DMS79 treated with DMSO at 0.1 percent for 48 hours (cell line): ENCODE data around the gene ZNF341.
A peak's percentile ranks its signal among the peaks of the same experiment; 100 is the strongest.

ENCODE experiments used
- DNase-seq: peaks from one replicate; lab custom pipeline; 2025; lab: John Stamatoyannopoulos, UW

The ZNF341 gene

DNA sequence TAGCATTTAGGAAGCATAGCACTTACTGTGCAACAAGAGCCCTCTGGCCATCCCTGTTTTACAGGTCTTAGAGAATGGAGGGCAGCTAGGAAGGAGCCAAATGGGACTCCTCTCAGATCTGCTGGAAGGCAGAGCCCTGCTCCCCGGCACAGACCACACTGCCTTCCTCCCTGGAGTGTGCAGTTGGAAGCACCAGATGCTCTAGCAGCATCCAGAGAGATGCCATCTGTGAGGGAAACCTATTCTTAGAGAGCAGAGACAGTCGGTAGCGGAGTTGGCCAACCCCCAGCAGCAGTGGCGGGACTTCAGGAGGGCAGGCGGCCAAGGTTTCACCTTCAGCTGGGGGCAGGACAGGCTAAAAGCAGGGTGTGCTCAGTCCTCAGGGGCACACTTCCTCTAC lies 28.9 kb upstream of the ZNF341 start:
- peak; percentile 9 for DNase-seq

DNA sequence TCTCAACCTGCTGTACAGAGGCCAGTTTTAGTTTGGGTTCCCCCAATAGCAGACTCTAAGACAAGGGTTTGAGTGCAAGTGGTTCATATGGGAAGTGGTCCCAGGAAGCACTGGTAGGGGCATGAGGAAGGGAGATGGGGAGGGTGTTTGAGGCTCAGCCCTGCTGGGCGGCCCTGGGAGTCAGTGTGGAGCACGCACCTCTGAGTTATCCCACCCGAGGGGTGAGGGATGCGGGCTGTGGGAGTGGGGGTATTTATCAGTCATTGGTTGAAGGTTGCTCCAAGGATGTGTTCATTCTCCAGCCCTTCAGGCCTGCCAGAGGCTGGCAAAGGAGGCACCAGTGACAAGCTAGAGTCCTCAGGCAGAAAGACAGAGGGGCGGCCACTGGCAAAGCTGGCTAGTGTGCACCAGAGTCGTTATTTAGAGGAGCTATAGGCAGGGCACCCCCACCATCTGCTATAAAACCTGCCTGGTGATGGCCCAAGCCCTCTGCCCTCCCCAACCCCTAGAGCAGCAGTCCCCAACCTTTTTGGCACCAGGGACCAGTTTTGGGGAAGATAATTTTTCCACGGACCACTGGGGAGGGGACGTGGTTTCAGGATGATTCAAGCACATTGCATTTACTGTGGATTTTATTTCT lies 28.2 kb upstream of the ZNF341 start:
- no peak for DNase-seq

DNA sequence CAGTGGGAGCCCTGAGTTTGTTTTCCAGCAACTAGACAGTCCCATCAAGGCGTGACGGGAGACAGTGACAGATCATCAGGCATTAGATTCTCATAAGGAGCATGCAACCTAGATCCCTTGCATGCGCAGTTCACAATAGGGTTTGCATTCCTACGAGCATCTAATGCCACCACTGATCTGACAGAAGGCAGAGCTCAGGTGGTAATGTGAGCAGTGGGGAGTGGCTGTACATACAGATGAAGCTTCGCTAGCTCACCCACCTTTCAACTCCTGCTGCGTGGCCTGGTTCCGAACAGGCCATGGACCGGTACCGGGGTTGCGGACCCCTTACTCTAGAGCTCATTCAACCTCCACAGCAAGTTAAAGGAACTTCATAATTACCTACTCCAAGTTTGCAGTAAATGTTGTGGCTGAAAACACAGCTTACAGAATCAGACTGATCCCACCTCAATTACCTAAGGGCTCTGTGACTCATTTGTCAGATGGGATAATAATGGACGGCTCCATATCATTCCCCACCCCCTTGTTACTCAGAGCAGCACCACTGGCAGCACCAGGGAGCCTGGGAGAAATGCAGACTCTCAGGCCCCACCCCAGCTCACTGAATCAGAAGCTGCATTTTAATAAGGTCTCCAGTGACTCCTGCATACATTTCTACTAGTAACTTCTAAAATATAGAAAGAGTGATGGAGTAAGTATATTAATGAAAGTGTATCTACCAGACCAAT lies 27.4 kb upstream of the ZNF341 start:
- DNase-seq: no peak

DNA sequence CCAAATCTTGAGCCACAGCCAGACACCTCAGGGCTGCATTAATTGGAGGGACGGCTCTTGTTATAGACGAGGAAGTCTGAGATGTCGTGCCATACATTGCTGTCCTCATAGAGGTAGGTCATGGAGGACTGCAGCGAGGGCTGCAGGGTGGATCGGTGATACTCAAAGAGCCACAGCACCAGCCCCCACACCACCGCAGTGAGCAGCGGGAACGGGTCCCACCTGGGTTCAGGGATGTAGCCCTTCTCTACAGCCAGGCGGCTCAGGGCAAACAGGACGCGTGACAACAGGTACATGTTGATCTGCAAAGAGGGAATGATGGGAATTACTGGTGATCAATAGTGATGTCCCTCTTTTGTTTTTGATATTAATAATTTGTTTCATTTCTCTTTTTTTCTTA lies 24.1 kb upstream of the ZNF341 start:
- DNase-seq: no peak

DNA sequence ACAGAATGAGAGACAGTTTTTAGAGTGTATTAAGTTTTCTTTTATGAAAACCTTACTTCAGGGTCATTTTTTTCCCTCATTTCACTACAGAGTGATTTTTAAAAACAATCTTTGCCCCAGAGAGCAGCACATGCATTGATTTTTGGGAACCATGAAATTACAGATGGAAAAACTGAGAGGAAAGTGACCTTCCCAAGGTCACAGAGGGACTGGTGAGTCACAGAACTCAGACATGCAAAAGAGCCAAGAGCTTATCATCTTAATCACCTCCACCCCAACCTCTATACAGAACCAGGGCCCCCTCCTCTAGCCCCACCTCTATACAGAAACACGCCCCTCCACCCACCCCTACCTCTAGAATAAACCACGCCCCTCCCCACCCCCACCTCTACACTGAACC lies 22.4 kb upstream of the ZNF341 start:
- no peak for DNase-seq

DNA sequence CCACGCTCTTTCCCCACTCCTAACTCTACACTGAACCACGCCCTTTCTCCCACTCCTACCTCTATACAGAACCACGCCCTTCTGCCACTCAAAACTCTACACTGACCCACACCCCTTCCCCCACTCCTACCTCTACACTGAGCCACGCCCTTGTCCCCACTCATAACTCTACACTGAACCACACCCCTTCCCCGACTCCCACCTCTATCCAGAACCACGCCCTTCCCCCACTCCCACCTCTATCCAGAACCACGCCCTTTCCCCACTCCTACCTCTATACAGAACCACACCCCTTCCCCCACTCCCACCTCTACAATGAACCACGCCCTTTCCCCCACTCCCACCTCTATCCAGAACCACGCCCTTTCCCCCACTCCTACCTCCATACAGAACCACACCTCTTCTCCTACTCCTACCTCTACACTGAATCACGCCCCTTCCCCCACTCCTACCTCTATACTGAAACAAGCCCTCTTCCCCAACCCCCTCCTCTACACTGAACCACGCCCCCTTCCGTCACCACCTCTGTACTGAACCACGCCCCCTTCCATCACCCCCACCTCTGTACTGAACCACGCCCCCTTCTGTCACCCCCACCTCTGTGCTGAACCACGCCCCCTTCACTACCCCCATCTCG lies 21.8 kb upstream of the ZNF341 start:
- no peak for DNase-seq

DNA sequence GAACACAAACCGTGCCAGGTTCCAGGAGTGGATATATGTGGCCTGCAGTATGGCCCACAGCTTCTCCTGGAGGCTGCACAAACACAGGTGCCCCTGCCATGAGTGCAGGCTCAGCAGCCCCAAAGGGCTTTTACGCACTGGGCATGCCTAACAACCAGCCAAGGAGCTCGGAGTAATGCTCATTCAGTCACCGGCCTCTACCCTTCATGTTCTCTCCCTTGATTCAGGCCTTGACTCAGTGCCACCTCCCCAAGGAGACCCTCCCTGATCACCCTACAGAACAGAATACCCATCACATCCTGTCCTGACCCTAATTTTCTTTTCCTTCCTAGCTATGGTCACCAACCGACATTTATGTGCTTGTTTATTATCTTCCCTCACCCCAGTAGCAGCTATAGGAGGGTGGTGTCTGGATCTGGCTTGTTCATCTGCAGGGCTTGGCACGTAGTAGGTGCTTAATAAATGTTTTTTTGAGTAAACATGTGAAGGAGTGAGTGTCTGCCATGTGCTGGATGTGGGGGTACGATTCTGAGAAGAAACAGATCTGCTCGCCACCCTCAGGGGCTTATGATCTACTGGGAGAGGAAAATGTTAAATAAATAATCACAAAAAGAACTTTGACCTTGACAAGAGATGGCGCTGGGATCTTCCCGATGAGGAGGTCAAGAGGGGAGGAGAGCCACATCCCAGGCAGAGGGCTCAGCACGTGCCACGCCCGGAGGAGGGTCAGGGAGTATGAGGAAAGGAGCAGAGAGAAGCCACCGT lies 20.9 kb upstream of the ZNF341 start:
- DNase-seq: no peak

DNA sequence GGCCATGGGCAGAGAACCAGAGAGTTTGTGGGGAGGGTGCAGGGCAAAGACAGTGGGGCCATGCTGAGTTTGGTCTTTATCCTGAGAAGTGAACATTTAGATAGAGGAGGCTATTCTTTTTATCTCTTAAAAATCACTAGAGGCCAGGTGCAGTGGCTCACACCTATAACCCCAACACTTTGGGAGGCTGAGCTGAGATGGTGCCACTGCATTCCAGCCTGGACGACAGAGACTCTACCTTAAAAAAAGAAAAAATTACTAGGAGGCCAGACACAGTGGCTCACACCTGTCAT lies 20.4 kb upstream of the ZNF341 start:
- DNase-seq: no peak

DNA sequence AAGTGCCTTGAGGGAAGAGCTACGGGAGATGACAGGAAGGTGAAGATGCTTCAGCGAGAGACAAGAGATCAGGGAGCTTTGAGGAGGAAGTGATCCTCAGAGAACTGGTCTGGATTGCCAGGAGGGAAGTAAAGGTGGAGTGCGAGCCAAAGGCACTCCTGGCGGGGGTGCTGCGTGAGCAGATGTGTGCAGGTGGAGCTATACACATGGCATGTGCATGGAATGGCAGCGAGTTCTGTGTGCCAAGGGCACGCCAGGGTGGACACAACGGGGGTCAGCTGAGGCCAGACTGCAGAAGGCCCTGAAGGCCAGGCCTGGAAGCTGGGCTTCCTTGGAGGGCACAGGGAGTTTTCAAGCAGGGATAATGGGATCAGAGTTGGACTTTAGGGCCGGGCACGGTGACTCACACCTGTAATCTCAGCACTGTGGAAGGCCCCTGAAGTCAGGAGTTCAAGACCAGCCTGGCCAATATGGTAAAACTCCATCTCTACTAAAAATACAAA lies 17.9 kb upstream of the ZNF341 start:
- no peak for DNase-seq

DNA sequence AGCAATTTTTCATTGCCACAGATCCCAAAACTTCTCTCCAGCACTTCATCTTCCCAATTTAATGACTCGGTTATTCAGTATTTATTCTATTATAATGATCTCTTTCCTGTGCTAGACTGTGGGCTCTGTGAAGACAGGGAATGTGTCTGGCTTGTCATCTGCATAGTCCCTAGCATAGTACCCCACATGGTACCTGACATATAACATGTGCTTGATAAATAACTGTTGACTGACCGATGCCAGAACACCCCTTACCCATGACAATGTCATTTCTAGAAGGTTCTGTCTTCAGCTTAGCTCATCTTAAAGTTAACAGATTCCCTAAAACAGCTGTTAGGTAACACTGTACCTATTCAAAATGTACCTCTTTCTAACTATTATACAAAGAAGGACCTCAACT lies 15.3 kb upstream of the ZNF341 start:
- DNase-seq: no peak

DNA sequence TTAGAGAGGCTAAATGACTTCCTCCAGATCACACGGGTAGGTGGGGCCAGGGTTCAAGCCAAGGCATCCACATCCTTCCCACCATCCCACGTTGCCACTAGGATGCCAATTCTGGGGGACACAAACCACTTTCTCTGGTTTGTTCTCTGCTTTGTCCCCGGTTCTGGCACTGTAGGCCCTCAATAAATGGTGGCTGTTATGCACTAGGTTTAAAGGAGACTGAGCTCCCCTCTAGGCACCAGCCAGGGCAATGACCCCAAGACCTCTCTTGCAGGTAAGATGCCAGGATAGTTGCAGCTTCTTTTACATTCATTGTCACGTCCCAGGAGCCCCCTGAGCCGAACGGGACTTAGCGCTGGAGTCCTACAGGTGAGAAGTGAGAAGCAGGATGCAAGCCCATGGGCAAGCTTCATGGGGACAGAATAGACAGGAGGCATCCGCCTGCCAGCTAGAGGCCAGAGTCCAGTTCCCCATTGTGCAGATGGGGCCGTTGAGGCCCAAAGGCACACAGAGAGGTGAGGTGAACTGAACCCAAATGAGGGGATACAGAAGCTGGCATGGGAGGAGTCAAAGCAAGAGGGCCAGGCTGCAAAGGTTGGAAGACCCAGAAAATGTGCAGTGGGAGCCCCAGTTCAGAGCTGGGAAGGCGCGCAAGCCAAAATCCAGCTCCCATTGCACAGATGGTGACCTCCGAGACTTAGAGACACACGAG lies 12.4 kb upstream of the ZNF341 start:
- DNase-seq: no peak

DNA sequence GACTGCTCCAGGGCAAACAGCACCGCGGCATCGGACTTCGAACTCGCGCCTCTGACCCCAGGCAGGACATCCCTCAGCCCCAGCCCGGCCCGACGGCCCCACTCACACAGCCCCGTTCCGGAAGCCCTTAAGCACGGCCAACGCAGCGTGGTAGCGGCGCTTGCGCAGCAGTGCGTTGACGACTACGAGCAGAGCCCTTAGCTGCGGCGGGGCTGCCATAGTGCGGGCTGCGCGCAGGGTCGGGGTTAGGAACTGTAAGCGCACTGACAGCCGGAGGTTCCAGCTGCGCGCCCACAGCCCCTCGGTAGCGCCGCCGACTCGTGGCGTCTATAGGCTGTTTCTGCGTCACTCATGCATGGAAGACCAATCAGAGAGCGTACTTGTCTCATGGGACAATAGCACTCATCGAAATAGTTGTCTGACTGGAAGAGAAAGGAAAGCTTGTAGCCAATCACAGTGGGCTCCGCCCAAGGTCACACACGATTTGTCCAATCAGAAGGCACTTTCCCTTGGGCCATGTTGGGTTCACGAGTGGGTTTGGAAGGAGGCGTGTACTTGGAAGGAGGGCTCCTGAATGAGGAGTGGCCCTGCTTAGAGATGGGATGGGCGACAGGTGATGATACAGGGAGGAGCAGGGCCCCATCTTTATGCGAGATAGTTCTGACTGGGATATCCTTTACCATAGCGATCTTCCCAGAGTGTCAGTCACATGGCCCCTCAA lies 11.6 kb upstream of the ZNF341 start, which contains the start of gene PXMP4:
TSS of gene PXMP4 (minus strand) at position 322 of the 721 bp plus-strand sequence. CDS start at position 219, 103 bp downstream.
- DNase-seq: peak; percentile 94

DNA sequence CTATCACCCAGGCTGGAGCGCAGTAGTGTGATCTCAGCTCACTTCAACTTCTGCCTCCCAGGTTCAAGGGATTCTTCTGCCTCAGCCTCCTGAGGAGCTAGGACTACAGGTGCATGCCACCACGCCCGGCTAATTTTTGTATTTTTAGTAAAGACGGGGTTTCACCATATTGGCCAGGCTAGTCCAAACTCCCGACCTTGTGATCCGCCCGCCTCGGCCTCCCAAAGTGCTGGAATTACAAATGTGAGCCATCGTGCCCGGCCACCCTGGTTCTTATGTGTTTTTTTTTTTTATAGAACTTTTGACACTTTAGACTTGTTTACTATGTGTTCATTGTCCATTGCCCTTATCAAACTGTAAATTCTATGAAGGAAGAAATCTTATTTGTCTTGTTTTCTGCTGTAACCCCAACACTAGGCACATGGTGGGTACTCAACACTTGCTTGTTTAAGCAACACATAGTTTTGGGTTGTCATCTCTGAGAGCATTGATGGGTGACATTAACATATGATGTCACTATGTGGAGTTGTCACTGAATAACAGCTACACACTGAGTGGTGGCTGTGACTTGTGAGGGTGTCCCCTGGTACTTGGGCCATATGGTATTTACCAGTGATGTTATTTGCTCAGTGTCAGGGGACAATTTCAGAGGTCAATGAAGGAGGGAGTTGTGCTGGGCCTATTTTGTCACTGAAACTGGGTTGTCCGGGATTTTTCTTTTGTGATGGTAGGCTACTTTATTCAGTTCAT lies 10.2 kb upstream of the ZNF341 start:
- no peak for DNase-seq

DNA sequence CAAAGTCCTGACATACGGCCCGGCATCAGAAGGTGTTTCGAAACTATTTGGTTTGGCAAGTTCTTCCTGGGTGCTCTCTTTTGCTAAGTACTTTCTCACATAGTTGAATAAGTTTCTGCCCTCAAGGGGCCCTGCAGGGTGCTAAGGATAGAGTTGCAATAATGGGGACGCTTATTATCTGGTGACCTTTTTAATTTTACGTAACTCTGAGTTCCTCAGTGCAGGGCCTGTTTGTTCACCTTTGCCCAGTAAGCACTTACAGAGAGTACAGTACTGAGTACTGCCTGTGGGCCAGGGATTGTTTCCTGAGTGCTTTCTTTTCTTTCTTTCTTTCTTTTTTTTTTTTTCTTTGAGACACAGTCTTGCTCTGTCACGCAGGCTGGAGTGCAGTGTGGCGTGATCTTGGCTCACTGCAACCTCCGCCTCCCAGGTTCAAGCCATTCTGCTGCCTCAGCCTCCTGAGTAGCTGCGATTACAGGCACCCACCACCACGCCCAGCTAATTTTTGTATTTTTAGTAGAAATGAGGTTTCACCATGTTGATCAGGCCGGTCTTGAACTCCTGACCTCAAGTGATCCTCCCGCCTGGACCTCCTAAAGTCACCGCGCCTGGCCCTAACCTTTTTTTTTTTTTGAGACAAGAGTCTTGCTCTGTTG lies 7.2 kb upstream of the ZNF341 start:
- DNase-seq: no peak

DNA sequence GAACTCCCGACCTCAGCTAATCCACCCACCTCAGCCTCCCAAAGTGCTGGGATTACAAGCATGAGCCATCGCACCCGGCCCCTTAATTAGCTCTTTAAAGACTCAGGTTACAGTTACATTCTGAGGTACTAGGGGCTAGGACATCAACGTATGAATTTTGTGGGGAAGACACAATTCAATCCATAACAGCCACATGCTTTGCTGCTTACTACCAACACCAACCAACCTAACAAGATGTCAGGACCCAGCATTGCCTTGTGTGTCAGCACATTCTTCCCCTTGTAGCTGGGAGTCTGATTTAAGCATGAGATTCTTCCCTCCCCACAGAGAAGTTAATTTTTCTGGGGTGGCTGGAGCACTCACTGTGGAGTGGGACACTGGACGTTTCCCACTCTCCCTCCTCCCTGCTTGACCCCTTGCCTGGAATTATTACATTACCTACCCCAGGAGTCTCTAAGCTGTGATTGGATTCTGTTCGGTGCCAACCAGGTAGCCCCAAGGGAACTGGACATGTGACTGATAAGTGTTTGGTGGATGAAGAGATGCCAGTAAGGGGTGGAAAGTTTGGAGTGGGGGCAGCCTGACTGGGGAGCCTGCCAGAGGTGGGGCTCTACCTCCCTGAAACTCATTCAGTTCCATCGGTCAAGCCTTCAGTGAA lies 6.1 kb upstream of the ZNF341 start:
- no peak for DNase-seq

DNA sequence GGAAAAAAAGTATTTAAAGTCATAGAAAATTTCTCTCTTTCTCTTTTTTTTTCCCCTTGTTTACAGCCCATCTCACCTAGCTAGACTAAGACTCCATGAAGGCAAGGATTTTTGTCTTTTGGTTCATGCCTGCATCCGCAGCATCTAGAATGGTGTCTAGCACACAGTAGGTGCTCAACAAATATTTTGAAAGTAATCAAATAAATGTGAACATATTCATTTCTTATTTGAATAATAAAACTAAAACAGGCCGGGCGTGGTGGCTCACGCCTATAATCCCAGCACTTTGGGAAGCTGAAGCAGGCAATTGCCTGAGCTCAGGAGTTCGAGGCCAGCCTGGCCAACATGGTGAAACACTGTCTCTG lies 4.7 kb upstream of the ZNF341 start:
- DNase-seq: no peak

DNA sequence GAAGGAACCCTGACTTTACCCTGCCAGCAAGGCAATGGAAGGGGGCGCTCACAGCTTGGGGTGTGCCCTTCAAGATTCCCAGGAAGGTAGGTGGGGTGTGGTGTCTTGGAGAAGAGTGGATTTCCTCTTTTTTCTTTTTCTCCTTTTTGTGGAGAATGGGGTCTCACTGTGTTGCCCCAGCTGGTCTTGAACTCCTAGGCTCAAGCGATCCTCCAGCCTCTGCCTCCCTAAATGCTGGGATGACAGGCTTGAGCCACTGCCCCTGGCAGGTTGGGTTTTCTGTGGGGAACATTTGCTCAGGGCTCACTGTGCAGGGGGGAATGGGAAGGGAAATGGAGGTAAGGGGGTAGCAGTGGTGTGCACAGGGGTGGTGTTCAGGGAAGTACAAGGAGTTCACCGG lies 4.0 kb upstream of the ZNF341 start:
- DNase-seq: no peak

DNA sequence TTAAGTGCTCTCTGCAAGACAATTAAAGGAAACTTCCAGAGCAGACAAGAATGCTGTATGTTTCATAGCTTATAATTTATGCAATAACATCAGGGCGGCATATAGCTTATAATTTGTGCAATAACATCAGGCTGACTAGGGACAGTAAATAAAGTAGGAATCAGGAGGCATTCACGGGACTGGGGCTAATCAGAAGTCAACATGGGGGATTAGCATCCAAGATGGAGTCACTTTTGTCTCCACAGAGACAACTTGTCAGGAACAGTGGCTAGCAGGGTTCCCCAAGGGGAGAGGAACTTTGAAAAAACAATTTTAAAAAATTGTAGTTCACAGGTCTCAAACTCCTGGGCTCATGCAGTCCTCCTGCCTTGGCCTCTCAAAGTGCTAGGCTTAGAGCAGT lies 3.3 kb upstream of the ZNF341 start:
- no peak for DNase-seq

DNA sequence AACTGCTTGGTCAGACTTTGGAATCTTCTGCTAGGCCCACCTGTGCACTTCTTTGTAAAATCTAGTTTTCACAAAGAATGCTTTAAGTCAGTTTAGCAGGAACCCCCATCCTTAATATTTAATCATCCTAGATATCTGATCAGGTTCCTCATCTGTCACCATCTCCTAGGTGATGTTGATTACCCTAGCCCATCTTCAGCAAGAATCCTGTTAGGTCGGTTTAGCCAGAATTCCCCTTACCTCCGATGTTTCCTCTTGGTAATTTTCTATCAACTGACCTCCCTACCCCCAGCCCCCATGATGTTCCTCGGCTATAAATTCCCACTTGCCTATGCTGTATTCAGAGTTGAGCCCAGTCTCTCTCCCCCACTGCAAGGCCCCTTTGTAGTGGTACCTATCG lies 2.7 kb upstream of the ZNF341 start:
- DNase-seq: no peak
